Stimulated activated CD8-positive, alpha-beta memory T cell treated with anti-CD3 and anti-CD28 coated beads, Interleukin-7, amount 100 ng/mL, for 24 hours (primary cell): ENCODE measurements around the gene AK6.
"Not testable (repeated sequence)": the region's sequence is repeated elsewhere in the genome, so short reads cannot be mapped to it uniquely, and the experiment has no call there.

Experiments
- DNase-seq: peaks from one replicate; pipeline ENCODE4 v3.0.0-alpha.2; 2020; ENCODE audit warnings: low read depth

Gene AK6

DNA sequence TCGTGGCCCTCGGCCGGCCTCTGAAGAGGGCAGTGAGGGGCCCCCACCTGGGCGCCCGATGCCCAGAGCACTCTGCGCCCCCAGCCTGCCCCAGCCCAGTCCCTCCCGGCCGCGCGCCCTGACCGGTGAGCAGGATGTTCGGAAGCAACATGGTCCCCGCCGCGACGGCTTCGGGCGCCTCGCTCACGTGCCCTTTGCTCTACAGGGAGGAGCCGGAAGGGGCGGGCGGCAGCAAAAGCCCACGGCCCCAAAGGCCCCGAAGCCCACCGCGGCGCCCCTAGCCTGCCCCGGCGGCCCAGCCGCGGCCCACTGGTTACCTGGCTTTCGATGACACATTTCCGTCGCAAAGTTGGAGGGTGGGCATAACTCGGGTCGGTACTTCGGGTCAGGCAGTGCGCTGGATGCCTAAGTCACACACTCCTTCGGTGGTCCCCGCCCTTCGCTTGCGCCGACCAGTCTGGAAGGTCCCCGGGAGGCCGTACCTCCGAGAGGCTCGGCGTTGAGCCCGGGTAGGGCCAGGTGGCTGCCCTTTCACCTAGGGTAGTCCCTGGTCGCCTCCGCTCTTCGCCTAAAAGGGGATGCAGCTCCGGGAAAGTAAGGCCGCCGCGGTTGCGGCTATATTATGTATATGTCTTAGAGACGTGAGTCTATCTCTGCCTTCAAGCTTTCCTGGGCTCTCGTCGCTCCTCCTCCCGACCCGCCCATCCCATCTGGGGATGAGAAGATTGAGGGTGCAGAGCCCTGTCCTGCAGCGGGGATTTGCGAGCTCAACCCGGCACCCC, at the start of gene AK6, which contains the start of the genes RAD17 and TAF9:
TSS of gene AK6 (minus strand) at position 181 of the 782 bp plus-strand sequence. CDS start at position 151, 30 bp downstream.
TSS of gene RAD17 (plus strand) at position 479 of the 782 bp plus-strand sequence. CDS start 2,391 bp downstream, outside the sequence.
TSS of gene TAF9 (minus strand) at position 181 of the 782 bp plus-strand sequence. CDS start 3,783 bp downstream, outside the sequence.
- peak; percentile 88 for DNase-seq

DNA sequence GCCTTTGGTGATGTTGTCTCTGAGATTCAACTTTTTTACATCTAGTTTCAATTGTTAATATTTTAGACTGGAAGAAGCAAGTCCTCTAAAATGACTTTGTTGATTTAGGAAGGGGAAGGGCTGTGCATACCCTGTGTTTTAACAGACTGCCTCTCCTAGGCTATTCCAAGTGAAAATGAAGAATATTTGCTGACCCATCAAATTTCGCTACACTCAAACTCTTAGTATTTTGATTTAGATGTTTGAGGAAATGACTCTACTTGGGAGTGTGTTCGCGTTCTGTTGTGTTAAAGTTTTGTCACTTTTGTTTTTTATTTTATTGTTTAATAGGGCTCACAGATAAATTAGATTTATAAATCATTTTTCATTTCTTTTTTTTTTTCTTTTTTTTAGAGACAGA, 49.2 kb upstream of the AK6 start:
- no peak for DNase-seq

DNA sequence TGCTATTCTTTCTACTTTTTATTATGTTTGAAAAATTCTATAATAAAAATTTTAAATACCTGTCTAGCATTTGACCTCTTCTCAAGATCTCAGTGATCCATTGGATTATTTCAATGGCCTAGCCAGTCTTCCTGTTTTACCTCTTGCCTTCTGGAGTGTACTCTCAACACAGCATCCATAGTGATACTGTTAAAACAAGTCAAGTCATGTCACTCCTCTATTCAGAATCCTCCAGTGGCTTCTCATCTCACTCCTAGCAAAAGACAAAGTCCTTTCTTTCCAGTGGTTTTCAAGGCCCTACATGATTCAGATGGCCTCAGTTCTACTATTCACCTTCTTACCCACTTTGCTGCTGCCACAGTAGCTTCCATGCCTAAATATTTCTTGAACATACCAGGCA, 47.4 kb upstream of the AK6 start:
- no peak for DNase-seq

DNA sequence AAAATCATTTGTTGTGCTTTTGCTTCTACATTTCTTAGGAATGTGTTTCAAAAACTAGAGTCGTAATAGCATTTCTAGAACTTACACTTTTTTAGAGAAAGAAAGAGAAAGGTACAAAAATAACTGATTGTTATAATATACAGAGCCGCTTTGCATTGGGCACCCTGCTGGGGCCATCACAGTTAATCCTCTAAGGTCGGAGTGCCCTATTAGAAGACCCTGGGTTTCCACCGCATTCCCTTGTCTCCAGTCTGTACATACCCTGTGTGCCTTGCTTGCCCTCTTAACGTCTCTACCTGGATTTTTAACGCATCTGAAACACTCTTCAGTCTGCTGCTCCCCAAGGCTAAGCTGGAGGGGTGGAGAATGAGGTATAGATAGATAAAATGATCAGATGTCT, 46.9 kb upstream of the AK6 start:
- DNase-seq: no peak

DNA sequence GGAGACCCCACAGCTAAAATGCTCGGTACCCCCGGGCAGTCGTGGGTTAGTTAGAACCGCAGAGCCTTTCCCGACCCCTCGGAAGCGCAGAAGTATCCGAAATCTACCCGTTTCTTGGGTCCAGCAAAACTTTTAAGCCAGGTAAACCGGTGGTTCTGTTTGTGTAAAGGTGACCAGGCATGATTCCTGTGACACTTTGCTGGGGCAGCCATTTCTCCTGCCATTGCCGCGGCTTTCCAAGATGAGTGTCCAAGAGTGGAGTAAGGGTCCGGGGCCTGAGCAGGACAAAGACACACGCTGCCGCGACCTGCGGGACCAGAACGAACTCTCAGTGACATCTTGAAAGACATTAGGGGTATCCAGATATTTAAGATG, 46.3 kb upstream of the AK6 start:
- DNase-seq: no peak

DNA sequence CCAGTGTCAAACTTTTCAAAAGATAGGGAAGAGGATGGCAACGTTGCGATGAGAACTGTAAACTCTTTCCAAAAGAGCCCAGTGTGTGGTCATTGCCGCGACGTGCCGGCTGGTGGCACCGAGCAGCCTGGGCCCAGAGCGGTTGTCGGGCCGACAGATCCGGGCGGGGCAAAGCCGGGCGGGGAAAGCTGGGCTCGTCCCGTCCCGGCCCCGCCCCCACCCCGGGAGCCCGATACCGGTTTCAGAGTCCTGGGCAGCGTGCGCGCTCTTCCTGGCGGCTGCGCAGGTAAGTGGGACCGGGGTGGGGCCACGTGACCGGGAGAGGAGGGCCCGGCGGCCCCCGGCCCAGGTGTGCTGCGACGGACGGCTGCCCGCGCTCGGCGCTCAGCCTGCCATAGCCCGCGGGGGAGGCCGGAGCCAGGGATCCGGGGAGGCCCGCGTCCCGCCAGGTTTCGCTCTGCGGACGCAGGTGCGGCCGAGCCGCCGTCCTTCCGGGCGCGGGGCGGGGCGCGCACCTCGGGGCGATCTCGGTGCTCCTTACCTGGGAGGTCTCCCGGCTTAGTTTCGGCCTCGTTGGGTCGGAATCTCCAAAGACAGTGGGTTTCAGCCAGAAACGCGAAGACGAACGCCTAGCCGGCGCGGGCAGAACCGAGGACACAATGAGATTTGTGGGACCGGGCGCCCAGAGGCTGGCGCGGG, 45.7 kb upstream of the AK6 start, which contains the start of gene MARVELD2:
TSS of gene MARVELD2 (plus strand) at position 232 of the 699 bp plus-strand sequence. CDS start 4,270 bp downstream, outside the sequence.
- DNase-seq: no peak

DNA sequence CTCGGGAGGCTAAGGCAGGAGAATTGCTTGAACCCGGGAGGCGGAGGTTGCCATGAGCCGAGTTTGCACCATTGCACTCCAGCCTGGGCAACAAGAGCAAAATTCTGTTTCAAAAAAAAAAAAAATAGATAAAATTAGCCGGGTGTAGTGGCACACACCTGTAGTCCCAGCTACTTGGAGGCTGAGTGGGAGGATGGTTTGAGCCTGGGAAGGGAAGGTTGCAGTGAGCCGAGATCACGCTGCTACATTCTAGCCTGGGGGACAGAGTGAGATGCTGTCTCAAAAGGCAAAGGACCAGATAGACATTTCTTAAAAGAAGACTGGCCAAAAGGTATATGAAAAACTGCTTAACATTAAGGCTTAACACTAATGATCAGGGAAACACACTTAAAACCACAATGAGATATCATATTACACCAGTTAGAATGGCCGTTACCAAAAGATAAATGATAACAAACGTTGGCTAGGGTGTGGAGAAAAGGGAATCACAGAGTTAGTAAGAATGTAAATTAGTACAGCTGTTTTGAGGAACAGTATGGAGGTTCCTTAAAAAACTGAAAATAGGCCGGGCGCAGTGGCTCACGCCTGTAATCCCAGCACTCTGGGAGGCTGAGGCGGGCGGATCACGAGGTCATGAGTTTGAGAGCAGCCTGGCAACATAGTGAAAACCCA, 35.5 kb upstream of the AK6 start:
- DNase-seq: no peak

DNA sequence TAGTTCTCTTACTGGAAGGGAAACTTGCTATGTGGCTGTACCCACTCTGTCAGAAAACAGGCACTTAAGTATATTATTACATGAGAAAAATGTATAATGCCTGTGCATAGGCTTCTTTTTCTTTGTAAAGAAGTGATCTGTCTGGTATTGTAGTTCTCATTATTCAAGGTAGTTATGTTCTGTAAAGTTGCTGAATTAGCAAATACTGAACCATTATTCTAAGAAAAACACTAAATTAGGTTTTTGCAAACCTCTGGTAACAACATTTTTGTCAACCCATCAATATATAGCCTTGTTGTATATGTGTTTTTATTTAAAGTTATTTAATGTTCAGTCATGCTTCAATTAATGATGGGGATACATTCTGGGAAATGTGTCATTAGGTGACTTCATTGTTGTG, 9.1 kb upstream of the AK6 start:
- DNase-seq: no peak

DNA sequence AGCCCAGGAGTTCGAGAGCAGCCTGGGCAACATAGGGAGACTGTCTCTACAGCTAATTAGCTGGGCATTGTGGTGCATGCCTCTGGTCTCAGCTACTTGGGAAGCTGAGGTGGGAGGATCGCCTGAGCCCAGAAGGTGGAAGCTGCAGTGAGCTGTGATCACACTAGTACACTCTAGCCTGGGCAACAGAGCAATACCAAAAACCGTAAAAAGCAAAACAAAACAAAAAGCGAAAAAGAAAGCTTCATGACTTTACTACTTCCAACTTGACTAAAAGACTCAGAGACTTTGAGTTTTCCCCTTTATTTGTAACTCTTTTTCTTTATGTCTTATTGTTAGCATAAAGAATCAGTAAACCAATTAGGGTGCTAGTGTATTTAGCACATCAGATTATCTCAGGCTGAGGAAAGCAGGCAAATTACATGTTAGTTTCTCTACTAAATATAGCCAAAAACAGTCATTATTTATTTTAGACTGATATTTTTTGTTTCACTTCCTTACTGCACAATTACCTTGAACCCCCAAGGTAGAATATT, 5.7 kb upstream of the AK6 start:
- no peak for DNase-seq

DNA sequence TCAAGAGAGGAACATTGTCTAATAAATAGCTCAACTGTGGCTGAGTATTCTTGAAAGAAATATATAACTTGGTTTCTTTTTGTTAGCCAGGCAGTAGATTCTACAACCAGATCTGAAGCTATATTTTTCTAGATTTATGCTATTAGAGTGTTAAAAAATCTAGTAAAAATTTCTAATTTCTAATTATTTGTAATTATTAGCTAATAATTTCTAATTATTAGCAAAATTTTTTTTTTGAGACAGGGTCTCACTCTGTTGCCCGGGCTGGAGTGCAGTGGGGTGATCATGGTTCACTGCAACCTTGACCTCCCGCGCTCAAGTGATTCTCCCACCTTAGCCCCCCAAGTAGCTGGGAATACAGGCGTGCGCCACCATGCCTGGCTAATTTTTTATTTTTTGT, 3.1 kb upstream of the AK6 start:
- no peak for DNase-seq

DNA sequence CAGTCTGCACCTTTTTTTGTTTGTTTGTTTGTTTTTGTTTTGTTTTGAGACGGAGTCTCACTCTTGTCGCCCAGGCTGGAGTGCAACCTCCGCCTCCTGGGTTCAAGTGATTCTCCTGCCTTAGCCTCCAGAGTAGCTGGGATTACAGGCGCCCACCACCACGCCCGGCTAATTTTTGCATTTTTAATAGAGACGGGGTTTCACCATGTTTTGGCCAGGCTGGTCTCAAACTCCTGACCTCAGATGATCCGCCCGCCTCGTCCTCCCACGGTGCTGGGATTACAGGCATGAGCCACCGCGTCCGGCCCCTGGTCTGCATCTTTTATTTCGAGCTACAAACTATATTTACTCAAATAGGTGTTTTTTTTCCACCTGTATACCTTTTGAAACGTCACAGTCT, 1.0 kb upstream of the AK6 start:
- not testable (repeated sequence) for DNase-seq

DNA sequence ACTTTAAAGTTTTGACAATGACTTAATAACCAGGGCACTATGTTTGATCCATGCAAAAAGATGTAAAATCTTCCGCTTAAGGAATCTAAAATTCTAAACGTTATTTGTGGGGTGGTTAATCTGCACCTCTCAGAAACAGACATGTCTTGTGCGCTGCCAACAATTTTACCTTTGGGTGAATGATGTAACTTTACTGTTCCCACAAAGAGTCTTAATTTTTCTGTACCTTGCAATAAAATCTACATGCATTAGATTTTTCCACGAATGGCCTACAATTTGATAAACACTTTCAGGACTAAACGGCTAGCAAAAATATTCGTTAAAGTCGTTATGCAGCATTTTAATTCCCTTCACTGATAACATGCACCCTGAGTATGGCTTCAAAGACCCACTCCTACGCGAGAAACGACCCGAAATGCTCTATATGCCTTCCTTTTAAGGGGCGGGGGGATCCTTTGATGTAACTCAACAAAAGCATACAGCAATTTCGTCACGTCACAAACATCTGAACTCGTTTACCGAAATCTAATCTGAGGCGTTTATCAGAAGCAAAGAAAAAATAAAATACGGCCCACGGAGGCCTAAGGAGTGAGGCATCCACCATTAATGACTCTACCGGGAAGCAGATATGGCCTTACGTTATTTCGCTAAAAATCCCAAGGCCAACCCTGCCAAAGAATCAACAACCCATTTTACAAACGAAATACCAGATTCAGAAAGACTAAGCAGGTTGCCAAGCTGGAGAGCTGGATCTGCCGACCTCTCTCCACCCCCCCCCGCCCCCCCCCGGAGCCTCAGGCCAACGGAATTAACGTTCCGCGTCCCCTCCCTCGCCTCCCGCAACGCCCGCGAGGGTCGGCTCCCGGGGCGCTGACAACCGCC, 621 bp downstream of the AK6 start:
- DNase-seq: no peak

DNA sequence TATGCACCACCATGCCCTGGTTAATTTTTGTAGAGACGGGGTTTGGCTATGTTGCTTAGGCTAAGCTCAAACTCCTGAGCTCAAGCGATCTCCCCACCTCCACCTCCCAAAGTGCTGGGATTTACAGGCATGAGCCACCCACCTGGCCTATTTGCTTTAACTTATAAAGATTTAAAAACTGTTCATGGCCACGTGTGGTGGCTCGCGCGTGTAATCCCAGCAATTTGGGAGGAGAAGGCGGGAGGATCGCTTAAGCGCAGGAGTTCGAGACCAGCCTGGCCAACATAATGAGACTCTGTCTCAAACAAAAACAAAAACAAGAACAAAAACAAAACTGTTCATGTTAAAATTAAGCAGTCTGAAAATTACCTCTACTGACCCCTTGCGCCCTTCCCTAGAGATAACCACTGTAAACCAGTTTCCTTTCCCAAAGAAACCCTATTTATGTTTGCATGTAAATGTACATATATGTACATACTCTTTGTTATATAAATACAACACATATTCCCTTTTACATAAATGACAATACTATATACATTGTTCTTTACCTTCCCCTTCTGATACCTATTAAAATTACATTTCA, 1.5 kb downstream of the AK6 start:
- DNase-seq: no peak

DNA sequence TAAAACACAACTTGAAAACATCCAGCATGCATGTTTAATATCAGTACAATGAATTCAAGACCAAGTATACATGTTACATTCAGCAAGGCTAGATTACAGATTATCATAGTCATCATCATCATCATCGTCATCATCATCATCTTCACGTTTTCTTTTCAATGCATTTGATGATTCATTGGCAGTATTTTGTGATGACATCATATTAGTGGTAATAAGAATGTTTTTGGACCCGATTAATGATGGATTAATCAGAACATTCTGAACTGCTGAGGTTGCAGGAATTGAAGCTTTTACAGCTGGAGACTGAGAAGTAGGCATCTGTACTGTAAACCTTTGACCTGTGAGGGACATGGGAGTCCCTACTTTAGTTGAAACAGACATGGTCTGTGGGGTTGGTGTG, 4.5 kb downstream of the AK6 start:
- DNase-seq: no peak

DNA sequence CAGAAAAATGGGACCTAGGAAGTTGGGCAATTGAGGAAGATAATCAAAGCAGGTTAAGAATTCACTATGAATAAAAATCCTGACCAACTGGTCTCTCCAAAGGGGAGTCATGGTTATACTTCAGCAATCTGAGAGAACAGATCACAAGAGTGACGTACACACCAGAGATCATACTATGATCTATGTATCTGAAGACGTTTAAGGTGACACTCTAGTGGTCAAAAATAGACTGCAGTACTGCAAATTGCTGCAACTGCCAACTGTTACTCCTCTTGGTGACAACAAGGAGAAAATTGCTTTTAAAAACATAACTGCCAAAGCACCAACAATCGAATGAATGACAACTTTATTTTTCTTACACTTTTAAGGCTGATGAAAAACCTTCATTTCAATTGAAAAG, 4.9 kb downstream of the AK6 start:
- no peak for DNase-seq

DNA sequence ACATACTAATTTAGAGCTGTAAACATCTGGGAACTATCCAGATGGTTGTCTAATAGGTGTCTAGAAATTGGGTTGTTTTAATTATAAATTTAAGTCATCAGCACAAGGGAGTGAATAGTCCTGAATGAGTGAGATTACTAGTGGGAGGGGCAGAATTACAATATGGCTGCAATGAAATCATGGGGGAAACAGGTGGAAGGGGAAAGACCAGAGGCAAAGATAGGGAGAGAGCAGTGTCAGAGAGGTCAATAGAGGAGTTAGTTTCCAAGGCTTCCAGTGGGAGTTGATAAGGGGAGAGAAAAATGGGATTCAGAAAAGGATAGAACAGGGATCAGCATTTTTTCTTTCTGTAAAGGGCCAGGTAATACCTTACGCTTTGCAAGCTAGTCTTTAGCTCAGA, 8.9 kb downstream of the AK6 start:
- no peak for DNase-seq

DNA sequence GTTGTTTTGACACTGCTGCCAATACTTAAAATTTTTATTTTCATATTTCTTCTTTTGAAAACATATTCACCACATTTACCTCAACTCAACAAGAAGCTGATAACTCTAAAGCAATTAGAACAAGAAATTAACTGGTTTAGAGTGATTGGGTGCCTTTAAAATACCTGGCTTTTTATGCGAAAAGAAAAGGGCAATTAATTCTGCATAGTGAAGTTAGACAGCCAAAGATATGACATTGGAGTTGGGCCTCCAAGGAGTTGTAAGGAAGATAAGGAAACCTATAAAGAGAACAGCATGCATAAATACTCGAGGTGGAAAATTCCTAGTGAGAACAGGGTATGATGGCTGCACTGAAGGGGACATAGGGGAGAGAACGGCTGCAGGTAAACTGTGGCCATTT, 9.6 kb downstream of the AK6 start:
- DNase-seq: no peak

DNA sequence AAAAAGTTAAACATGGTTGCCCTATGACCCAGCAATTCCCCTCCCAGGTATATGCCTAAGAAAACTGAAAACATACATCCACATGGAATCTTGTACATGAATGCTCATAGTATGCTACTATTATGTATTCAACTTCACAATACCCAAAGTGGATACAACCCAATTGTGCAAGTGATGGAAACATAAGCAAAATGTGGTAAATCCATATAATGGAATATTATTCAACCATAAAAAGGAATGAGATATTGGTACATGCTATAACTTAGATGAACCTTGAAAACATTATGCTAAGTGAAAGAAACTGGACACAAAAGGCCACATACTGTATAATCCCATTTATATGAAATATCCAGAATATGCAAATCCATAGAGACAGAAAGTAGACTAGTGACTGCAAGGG, 18.7 kb downstream of the AK6 start:
- DNase-seq: no peak

DNA sequence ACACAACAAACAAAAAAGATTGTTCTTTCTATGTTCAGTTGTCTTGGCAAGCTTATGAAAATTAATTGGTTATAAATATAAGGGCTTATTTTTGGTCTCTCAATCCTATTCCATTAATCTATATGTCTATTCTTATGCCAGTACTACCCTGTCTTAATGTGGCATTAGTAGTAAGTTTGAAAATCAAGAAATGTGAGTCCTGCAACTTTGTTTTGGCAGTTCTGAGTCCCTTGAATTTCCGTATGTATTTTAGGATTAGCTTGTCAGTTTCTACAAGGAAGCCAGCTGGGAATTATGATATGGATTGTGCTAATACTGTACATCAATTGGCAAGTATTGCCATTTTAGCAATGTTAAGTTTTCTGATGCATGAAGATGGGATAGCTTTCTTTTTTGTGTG, 26.2 kb downstream of the AK6 start:
- no peak for DNase-seq

DNA sequence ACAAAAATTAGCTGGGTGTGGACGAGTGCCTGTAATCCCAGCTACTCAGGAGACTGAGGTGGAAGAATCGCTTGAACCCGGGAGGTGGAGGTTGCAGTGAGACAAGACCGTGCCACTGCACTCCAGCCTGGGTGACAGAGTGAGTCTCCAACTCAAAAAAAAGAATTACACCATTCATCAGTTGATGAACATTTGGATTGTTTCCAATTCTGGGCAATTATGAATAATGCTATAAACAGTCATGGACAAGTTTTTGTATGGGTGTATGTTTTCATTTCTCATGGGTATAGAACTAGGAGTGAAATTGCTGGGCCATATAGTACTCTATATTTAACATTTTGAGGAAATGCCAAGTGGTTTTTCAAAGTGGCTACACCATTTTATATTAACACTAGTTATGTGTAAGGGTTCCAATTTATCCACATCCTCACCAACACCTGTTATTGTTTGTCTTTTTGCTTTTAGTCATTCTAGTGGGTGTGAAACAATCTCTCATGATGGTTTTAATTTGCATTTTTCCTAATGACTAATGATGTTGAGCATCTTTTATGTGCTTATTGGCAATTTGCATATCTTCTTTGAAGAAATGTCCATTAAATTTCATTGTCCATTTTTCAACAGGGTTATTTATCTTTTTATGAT, 27.7 kb downstream of the AK6 start:
- DNase-seq: no peak
